ENCODE results near the gene SHBG.
"Not testable (repeated sequence)": the region's sequence is repeated elsewhere in the genome, so short reads cannot be mapped to it uniquely, and the experiment has no call there.

Gene SHBG

DNA sequence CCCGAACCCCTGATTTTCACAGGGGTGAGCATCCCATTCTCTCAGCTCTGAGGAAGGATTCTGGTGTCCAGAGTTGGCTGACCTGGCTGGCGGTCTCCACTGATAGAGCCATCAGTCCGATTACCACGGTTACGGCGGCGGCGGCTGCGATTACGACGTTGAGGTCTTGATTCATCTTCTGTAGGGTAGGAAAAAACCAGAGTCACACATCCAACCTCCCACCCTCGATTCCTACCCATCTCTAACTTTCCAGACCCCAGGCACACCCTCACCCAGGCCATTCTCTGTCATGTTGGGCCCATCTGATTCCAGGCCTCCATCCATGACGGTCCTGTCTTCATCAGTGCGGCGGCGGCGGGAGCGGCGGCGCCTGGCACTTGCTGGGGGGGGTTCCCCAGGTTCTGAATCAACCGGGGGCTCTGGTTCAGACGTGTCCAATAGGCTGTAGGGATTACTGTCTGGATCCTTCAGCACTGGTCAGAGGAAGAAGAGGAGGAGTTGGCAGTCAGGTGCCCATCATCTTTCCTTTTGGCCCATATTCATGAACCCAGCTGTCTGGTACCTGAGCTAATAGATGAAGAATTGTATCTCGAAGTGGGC, 37.4 kb upstream of the SHBG start:
- H3K4me1 ChIP-seq (ENCODE audit: insufficient read depth, insufficient read length): peaks cover 10% of the 10 kb centered on the region
- H3K36me3 ChIP-seq (ENCODE audit: insufficient read depth, insufficient read length, low read length): peaks cover 76% of the 10 kb centered on the region
- no peaks in the 10 kb centered on the region for H3K27me3 ChIP-seq (ENCODE audit: insufficient read depth, insufficient read length)
- H3K9ac ChIP-seq (ENCODE audit: insufficient read length, low read depth): no peak overlapping the region
- TF ChIP-seq YY1 (IDR thresholded peaks at IDR 0.05; ENCODE audit: insufficient read depth, insufficient read length) (no peak), ZNF274 (IDR thresholded peaks at IDR 0.05; ENCODE audit: low read depth, low read length) (no peak), SUZ12 (IDR thresholded peaks at IDR 0.05; ENCODE audit: extremely low read depth, insufficient read depth, insufficient read length) (no peak)
- DNase-seq (ENCODE audit: low read depth, low spot score): no peak
- H3K4me3 ChIP-seq (ENCODE audit: insufficient read length, low read depth): no peak overlapping the region
- H3K9me3 ChIP-seq (ENCODE audit: insufficient read depth, low read length): no peaks in the 10 kb centered on the region

DNA sequence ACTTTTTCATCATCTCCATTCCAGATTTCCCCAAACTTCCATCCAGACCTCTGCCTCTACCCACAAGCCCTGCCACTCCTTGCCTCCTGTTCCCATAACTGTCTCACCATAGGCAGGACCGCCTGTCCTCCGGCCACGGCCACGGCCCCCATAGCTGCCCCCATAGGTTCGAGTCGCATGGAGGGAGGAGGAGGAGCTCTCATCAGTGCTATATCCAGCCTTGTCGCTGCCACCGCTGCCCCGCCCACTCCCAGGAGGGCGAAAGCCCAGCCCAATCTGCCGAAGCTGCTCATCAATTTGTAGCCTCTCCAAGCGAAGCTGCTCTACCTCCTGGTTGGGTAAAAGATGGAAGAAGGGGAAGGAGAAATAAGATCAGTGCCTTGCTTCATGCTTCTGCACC, 36.6 kb upstream of the SHBG start:
- no peak for DNase-seq (ENCODE audit: low read depth, low spot score)
- no peak overlapping the region for H3K9ac ChIP-seq (ENCODE audit: insufficient read length, low read depth)
- peaks cover 9% of the 10 kb centered on the region for H3K4me1 ChIP-seq (ENCODE audit: insufficient read depth, insufficient read length)
- H3K36me3 ChIP-seq (ENCODE audit: insufficient read depth, insufficient read length, low read length): peaks cover 69% of the 10 kb centered on the region
- no peak overlapping the region for H3K4me3 ChIP-seq (ENCODE audit: insufficient read length, low read depth)
- no peak for TF ChIP-seq ZNF274 (IDR thresholded peaks at IDR 0.05; ENCODE audit: low read depth, low read length)
- no peaks in the 10 kb centered on the region for H3K27me3 ChIP-seq (ENCODE audit: insufficient read depth, insufficient read length)
- no peaks in the 10 kb centered on the region for H3K9me3 ChIP-seq (ENCODE audit: insufficient read depth, low read length)

DNA sequence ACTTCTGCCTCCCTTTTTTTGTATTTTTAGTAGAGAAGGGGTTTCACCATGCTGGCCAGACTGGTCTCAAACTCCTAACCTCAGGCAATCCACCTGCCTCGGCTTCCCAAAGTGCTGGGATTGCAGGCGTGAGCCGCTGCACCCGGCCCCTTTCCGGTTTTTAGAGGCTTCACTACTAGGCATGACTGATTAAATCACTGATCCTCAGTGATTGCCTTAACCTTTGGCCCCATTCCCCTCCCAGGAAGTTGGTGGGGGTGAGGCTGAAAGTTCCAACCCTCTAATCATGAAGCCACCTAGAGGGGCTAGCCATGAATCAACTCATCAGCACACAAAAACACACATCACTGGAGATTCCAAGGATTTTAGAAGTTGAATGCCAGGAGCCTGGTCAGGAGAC, 32.4 kb upstream of the SHBG start:
- H3K9ac ChIP-seq (ENCODE audit: insufficient read length, low read depth); H3K27me3 ChIP-seq (ENCODE audit: insufficient read depth, insufficient read length); H3K9me3 ChIP-seq (ENCODE audit: insufficient read depth, low read length); DNase-seq (ENCODE audit: low read depth, low spot score); H3K4me3 ChIP-seq (ENCODE audit: insufficient read length, low read depth); H3K4me1 ChIP-seq (ENCODE audit: insufficient read depth, insufficient read length): not testable (repeated sequence)
- peaks cover 76% of the 10 kb centered on the region for H3K36me3 ChIP-seq (ENCODE audit: insufficient read depth, insufficient read length, low read length)

DNA sequence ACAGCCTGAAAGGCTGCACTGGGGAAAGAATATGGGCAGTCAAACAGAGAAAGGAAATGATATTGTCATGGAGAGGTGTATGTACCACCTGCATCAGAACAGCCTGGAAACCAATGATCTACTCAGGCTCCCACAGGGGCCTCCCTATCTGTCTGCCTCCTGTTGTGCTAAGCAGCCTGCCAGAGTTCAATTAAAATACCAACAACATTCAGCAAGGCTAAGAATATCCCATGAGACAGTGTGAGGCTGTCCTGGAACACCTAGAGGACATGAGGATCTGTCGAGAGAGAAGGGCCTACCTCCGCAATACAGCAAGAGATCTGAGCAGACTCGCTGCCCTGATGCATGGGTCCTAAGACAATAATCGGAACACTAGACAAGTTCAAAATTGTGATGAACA, 23.7 kb upstream of the SHBG start:
- Histone ChIP-seq H3K4me1 (ENCODE audit: insufficient read depth, insufficient read length) (no peaks in the 10 kb centered on the region), H3K9ac (ENCODE audit: insufficient read length, low read depth) (no peak overlapping the region), H3K4me3 (ENCODE audit: insufficient read length, low read depth) (no peak overlapping the region), H3K9me3 (ENCODE audit: insufficient read depth, low read length) (no peaks in the 10 kb centered on the region), H3K36me3 (ENCODE audit: insufficient read depth, insufficient read length, low read length) (peaks cover 70% of the 10 kb centered on the region), H3K27me3 (ENCODE audit: insufficient read depth, insufficient read length) (no peaks in the 10 kb centered on the region)
- no peak for DNase-seq (ENCODE audit: low read depth, low spot score)
- TF ChIP-seq SUZ12 (IDR thresholded peaks at IDR 0.05; ENCODE audit: extremely low read depth, insufficient read depth, insufficient read length): no peak
- TF ChIP-seq ZNF274 (IDR thresholded peaks at IDR 0.05; ENCODE audit: low read depth, low read length): no peak

DNA sequence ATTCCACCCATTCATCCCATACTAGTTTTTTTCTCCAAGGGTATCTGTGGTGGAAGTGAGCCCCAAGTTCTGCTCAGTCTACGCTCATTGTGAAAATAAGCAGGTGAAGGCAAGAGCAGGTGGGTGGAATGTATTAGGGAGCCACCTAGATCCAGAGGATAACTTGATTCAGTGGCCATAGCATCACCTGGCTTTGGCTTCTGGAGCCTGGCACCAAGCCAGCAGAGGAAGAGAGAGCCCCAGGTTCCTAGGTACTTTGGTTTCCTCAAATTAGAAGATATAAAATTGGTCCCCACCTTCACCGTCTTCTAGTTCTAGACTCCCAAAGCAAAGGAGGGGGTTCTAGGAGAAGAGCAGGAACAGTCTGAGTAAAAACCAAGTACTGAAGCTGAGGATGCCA, 19.3 kb upstream of the SHBG start:
- Histone ChIP-seq H3K4me1 (ENCODE audit: insufficient read depth, insufficient read length) (no peaks in the 10 kb centered on the region), H3K27me3 (ENCODE audit: insufficient read depth, insufficient read length) (no peaks in the 10 kb centered on the region), H3K9me3 (ENCODE audit: insufficient read depth, low read length) (no peaks in the 10 kb centered on the region), H3K9ac (ENCODE audit: insufficient read length, low read depth) (no peak overlapping the region), H3K4me3 (ENCODE audit: insufficient read length, low read depth) (no peak overlapping the region), H3K36me3 (ENCODE audit: insufficient read depth, insufficient read length, low read length) (peaks cover 48% of the 10 kb centered on the region)
- TF ChIP-seq SUZ12 (IDR thresholded peaks at IDR 0.05; ENCODE audit: extremely low read depth, insufficient read depth, insufficient read length): no peak
- TF ChIP-seq ZNF274 (IDR thresholded peaks at IDR 0.05; ENCODE audit: low read depth, low read length): no peak
- no peak for TF ChIP-seq YY1 (IDR thresholded peaks at IDR 0.05; ENCODE audit: insufficient read depth, insufficient read length)
- no peak for DNase-seq (ENCODE audit: low read depth, low spot score)

DNA sequence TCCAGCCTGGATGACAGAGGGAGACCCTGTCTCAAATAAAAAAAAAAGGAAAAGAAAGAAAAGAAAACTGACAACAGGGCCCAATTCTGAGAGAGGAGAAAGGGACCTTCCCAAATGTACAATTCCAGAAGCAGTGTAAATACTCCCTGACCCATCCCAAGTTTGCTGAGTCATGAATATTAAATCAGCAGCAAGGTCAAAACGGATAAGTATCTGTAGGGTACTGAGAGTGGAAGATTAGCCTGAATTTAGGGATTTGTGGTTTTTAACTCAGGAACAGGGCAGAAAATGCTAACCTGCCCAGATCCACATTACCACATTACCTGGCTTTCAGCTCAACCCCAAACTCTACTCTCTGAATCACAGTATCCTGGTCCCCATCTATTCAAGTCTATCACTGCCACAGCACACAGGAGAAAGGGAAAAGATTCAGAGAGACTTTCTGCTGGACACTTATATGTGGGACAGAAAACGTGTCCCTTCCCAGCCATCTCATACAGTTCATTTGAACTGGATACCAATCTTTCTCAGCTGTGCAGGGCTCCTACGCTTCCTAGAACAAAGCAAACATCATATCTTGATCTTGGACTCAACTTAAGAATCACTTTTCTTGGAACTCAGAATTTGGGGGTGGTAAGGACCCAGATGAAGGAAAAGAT, 18.2 kb upstream of the SHBG start:
- no peak overlapping the region for H3K9ac ChIP-seq (ENCODE audit: insufficient read length, low read depth)
- H3K4me3 ChIP-seq (ENCODE audit: insufficient read length, low read depth): no peak overlapping the region
- no peaks in the 10 kb centered on the region for H3K9me3 ChIP-seq (ENCODE audit: insufficient read depth, low read length)
- H3K36me3 ChIP-seq (ENCODE audit: insufficient read depth, insufficient read length, low read length): peaks cover 38% of the 10 kb centered on the region
- no peak for DNase-seq (ENCODE audit: low read depth, low spot score)
- H3K27me3 ChIP-seq (ENCODE audit: insufficient read depth, insufficient read length): no peaks in the 10 kb centered on the region
- TF ChIP-seq SUZ12 (IDR thresholded peaks at IDR 0.05; ENCODE audit: extremely low read depth, insufficient read depth, insufficient read length) (no peak), ZNF274 (IDR thresholded peaks at IDR 0.05; ENCODE audit: low read depth, low read length) (no peak), YY1 (IDR thresholded peaks at IDR 0.05; ENCODE audit: insufficient read depth, insufficient read length) (no peak)
- no peaks in the 10 kb centered on the region for H3K4me1 ChIP-seq (ENCODE audit: insufficient read depth, insufficient read length)

DNA sequence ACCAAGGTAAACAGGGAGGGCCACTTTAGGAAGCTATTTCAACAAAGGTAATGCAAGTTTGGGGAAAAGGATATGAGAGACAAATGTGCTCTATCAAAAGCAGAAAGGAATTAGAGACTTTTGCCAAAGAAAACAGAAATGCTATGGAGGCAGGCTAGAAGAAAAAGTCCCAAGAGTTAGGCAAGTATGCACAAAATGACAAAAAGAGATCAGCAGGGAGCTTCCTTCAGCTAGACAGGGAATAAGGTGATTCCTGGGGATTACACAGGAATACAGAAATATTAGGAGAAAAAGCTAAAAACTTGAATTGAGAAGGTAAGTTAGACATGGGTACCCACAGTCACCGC, 17.7 kb upstream of the SHBG start:
- Histone ChIP-seq H3K4me3 (ENCODE audit: insufficient read length, low read depth) (no peak overlapping the region), H3K36me3 (ENCODE audit: insufficient read depth, insufficient read length, low read length) (peaks cover 36% of the 10 kb centered on the region), H3K9me3 (ENCODE audit: insufficient read depth, low read length) (no peaks in the 10 kb centered on the region), H3K27me3 (ENCODE audit: insufficient read depth, insufficient read length) (no peaks in the 10 kb centered on the region), H3K9ac (ENCODE audit: insufficient read length, low read depth) (no peak overlapping the region), H3K4me1 (ENCODE audit: insufficient read depth, insufficient read length) (no peaks in the 10 kb centered on the region)
- TF ChIP-seq YY1 (IDR thresholded peaks at IDR 0.05; ENCODE audit: insufficient read depth, insufficient read length): no peak
- no peak for TF ChIP-seq SUZ12 (IDR thresholded peaks at IDR 0.05; ENCODE audit: extremely low read depth, insufficient read depth, insufficient read length)
- no peak for TF ChIP-seq ZNF274 (IDR thresholded peaks at IDR 0.05; ENCODE audit: low read depth, low read length)
- DNase-seq (ENCODE audit: low read depth, low spot score): no peak
